ENCODE measurements around the gene AKAP6. TPM values are rescaled to one million over a fixed set of nuclear protein-coding genes. Genes with fewer than 3 reads are reported as not detected.

AKAP6 gene
- total and polyA plus RNA-seq, 2 of the 8 experiments (the other 6 are each of a cell fraction or from before 2014, with no cell fraction given): 0.09 to 0.89 TPM

DNA sequence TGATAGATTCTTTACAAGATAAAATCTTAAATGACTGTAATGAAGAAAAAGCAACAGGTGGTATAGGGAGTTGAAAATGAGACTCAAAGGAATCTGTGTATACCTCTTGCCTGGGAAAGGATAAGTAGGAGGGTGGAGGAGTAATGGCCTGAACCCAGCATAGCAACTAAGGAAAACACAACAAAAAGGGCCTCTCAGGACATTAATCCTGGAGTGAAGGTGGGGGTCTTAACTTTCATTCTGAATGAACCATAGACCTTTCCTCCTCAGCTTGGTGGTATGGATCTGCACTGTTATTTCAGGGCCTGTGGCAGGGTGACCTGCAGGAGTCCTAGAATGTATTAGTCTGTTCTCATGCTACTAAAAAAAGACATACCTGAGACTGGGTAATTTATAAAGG lies 185.6 kb downstream of the AKAP6 start (continued):
- TF ChIP-seq CHD7 (IDR thresholded peaks at IDR 0.05; ENCODE audit: insufficient replicate concordance, low read length) (no peak), NANOG (IDR thresholded peaks at IDR 0.05; ENCODE audit: insufficient read depth, low read depth, low read length, poor library complexity, severe bottlenecking) (no peak), SIX5 (IDR thresholded peaks at IDR 0.05; ENCODE audit: low read depth, low read length) (no peak), ZNF274 (IDR thresholded peaks at IDR 0.05; ENCODE audit: borderline replicate concordance, extremely low read depth, low read length) (no peak), CBX5 (IDR thresholded peaks at IDR 0.05; ENCODE audit: low read depth, low read length) (no peak), EP300 (IDR thresholded peaks at IDR 0.05; ENCODE audit: borderline replicate concordance in 1 of 2, low read depth in 2 of 2, low read length in 2 of 2) (no peak), FOSL1 (IDR thresholded peaks at IDR 0.05; ENCODE audit: insufficient read depth, low read depth, low read length) (no peak), POLR2A (IDR thresholded peaks at IDR 0.05; ENCODE audit: control extremely low read depth in 1 of 2, low read depth in 2 of 2, low read length in 2 of 2) (no peak), EGR1 (IDR thresholded peaks at IDR 0.05; ENCODE audit: borderline replicate concordance, low read depth, low read length) (no peak), NRF1 (IDR thresholded peaks at IDR 0.05; ENCODE audit: low read depth, low read length) (no peak)
- TF ChIP-seq, protein P1, sequence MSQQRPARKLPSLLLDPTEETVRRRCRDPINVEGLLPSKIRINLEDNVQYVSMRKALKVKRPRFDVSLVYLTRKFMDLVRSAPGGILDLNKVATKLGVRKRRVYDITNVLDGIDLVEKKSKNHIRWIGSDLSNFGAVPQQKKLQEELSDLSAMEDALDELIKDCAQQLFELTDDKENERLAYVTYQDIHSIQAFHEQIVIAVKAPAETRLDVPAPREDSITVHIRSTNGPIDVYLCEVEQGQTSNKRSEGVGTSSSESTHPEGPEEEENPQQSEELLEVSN (IDR thresholded peaks at IDR 0.05): no peak
